ENCODE measurements around the gene FRY.

Gene FRY

DNA sequence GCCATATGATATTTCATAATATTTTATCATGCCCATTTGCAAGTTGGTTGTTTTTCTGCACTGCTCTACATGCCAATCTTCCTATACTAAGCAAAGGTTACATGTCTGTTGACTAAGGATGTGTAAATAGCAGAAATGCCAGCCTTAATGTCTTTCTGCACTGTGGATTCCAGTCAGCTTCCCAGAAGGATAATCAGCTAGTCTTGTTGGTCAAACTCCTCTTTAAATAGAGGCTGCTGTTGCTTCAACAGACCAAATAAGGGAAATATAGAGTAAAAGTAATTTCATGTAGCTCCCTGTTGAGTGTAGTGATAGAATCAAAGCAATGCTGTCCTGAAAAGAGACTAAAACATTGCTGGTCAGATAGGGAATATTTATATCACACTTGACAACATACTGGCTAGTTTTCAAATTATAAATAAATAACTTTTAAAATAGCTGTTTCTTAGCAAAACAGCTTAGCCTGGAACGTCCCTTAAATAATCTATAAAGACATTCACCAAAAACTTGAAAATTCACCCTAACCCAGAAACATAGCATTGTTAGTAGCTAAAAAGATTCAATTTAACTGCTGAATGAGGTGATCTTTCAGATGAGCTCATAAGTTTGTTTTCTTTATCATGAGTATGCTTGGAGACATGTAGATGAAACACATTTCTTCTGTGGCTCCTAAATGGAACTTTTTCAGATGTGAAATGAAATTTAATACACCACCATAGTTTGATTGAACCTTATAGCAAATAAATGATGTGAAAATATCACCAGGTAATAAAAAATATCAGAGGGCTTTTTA, 56.6 kb downstream of the FRY start:
- DNase-seq = no peak

DNA sequence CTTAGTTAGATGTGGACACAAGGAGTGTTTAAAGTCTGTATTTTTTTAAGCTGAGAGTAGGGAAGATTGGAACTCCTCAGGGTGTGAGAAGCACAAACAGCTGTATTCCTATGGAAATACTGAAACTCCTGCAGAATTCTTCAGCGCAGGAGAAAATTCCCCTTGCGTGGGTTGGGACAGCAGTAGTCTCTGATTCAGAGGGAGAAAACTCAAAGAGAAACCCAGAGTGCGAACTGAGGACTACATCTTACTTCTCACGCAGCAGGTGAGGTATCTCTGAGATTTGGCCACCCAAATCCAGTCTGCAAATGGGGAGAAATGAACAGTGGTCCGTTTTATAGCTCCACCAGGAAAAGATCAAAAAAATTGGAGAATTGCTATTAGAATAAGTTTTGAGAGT, 60.9 kb downstream of the FRY start:
- no peak for DNase-seq

DNA sequence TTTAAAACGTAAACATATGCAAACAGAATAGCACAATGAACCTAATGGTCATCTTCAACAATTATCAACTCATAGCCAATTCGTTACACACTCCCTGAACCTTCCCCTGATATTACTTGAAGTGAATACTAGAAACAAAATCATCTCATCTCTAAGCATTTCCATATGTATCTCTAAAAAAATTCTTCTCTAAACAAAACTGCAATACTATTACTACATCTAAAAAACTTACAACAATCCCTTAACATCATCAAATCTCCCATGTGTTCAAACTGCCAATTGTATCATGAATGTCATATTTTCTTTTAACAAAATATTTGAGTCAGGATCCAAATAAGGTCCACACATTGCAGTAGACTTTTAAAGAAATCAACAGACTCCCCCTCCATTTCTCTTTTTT, 61.4 kb downstream of the FRY start:
- DNase-seq = no peak

DNA sequence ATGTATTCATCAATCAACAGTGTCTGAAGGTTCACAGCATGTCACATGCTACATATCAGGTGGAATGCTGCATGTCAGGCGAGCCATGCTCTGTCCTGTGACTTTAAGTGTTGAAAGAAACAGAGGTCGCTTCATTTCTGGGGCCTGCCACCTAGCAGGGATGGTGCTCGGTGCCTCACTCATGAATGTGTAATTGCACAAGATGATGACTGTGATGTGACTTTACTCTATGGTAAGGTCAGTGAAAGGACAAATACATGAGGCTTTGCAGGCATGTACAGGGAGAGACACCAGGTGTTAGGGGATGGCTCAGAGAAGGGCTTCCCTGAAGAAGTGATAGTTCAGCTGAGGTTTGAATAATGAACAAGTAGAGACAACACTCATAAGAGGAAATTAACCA, 66.7 kb downstream of the FRY start:
- DNase-seq = peak; percentile 31

DNA sequence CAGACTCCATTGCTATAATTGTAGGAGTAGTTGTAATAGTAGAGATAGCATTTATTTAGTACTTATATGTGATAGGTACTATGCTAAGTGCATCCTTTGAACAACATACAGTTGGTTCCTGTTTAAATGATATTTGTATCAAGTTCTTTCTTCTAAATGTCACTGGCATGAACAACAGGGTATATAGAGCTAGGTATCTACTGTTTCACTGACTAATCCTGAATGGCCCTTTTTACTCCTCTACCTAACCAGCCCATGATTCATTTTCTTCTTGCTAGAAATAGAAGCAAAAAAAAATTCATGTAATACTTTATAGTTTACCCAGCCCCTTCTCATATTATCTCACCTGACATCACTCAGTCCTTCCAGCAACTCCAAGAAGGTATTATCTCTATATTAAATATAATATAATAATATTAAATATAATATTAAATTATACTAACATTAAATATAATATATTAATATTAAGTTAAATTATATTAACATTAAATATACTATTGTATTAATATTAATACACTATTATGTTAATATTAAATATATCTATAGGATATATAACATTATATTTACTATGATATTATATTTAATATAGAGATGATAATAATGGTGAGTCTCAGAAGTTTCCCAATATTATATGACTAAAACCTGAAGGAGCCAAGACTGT, 74.2 kb downstream of the FRY start:
- DNase-seq = no peak

DNA sequence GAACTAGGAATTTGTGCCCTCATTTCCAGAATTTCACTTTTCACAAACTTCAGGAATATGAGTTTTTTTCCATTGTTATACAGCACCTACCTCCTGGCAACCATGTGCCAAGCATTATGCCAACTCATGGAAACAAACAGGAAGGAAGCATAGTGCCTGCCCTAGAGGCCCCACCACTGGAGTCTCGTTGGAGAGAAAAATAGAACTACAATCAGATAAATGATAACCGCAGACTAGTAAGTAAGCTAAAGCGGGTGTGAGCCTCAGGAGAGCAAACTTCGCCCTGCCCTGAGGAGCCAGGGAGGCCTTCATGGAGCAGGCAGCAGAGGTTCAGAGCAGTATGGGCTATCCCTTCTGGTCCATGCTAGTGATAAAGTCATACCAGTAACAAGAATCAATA, 75.9 kb downstream of the FRY start:
- no peak for DNase-seq

DNA sequence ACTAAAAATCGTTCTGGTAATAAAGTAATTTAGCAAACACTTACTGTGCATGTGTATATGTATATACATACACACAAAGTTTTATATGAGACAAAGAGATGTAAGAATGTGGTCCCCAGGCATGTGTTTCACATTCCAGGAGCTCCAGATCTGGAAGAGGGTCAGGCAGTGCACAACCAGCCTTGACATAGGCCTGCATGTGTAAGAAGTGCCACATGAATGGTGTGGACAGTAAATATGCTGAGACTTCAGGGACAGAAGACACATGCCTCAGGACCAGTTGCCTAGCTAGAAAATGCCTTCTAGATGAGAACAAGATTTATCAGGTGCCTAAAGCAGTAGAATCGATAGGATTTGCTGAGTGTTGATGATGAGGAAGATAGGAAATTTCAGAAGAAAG, 76.4 kb downstream of the FRY start:
- no peak for DNase-seq

DNA sequence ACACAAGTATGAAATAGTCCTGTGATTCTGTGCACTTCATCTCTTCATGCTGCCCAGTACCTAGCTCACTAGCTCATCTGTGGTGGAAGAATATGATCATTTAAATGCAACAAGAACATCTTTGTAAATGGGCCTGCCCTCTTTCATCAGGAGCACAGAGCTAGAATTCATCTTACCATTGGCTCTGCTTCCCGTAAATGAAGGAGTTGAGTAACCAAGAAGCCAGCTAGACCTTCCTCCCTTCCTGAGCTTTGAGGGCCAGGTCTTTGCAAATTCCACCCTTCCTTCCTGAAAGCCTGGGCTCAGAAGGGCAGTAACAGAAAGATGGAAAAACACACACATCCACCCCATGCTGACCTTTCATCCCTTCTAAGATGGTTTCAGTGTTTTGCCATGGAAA, 82.0 kb downstream of the FRY start:
- no peak for DNase-seq

DNA sequence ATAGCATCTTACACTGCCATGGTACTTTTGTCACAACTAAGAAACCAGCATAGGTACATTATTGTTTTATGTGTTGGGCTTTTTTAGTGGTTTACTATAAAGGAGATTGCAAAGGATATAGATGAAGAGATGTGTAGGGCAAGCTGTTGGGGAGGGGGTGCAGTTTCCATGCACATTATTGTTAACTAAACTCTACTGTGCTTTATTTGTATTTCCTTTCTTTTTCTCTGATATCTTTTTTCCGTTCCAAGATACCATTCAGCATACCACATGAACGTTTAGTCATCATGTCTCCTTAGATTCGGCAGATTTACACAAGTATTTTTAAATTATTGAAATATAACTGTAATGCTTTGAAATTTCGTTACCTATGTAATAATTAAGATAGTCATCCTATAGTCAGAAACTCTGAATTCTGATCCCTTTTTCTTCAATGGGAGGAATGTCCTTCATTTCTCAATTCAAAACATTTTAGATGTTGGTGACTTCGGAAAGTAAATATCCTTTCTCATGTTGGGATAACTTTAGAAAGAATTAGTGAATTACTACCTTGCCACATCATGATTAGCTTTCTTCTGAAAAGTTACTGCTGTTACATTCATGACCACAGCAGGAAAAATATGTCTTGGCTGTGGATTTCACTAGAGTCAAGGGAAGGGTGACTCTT, 82.8 kb downstream of the FRY start:
- no peak for DNase-seq

DNA sequence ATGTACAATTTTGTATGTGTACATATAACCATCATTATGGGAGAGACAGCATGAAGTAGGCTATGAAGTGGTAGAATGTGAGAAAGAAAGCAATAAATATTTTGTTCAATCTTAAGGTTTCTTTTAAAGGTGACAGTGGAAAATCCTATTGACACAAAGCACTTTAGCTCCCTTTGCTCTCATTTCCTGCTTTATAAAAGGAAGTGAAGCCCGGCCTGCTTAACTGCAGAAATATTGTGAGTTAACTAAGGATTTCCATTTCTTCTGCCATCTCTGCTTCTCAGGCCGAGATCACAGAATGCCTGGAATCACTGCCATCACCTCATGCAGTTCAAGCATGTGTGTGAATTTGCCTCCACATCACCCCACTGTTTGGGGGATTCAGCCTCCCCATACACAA, 83.5 kb downstream of the FRY start:
- no peak for DNase-seq

DNA sequence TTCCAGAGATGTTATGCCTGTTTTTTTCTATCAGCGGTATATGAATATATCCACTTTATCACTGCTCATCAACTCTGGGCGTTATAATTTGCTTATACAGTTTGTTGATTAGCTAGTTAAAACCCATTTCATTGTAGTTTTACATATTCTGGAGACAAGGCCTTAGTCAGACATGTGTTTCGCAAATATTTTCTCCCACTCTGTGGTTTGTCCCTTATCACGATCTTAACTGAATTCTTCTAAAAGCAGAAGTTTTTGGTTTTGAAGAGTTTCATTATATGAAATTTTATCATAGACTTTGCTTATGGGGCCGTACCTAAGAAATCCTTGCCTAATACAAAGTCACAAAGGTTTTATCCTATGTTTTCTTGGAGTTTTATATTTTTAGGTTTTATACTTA, 84.6 kb downstream of the FRY start:
- DNase-seq = no peak

DNA sequence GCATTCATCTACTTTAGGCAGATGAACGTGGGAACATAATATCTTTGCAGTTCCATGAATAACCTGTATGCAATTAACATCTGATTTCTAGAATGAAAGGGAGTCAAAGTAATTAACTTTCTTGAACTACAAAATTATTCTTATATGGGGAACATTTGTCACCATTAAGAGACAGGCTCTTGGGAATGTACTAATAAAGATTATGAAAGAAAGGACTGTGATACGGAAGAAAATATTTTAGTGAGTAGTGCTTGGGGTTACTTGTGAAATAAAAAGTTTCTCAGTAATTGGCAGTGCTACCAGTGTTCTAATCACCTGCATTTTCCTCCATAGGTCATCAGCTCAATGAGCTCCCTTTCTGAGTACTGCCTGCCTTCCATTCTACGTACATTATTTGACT, 85.4 kb downstream of the FRY start:
- DNase-seq = no peak

DNA sequence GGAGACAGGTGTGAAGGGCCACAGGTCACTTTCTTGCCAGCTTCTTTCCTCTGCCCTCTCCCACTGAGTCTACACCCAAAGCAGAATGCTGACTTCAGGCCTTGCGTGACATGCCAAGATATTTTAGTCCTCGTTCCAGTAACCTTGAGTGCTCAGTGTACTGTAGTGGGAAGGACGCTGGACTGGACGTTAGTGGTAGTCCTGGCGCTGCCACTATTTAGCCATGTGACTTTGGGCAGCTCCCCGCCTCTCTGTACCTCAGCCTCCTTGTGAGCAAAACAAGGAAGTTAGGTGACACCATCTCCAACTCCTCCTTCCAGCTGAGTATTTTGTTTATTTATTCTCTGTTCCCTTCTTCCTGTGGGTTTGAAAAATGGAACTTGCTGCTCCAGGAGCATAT, 86.1 kb downstream of the FRY start:
- DNase-seq = no peak

DNA sequence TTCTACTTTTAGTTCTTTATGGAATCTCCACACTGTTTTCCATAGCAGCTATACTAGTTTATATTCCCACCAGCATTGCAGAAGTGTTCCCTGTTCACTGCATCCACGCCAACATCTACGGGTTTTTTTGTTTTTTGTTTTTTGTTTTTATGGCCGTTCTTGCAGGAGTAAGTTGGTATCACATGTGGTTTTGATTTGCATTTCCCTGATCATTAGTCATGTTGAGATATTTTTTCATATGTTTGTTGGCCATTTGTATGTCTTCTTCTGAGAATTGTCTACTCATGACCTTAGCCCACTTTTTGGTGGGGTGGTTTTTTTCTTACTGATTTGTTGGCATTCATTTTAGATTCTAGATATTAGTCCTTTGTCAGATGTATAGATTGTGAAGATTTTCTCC, 89.7 kb downstream of the FRY start:
- no peak for DNase-seq

DNA sequence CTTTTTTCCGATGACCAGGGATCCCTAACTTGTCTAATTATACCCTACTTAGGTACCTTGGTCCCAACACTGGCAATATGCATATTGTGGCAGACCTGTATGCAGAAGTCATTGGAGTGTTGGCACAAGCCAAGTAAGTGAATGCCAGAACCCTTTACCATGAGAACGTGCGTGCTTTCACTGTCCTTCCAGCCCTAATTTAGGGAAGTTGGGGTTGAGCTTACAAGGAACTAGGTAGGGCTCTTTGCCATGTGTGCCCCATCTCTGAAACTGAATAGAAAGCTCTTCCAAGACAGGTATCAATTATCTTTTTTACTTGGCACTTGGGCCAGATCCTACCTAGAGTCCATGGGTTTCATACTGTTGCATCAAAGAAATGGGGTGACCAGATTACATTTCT, 93.2 kb downstream of the FRY start:
- no peak for DNase-seq

DNA sequence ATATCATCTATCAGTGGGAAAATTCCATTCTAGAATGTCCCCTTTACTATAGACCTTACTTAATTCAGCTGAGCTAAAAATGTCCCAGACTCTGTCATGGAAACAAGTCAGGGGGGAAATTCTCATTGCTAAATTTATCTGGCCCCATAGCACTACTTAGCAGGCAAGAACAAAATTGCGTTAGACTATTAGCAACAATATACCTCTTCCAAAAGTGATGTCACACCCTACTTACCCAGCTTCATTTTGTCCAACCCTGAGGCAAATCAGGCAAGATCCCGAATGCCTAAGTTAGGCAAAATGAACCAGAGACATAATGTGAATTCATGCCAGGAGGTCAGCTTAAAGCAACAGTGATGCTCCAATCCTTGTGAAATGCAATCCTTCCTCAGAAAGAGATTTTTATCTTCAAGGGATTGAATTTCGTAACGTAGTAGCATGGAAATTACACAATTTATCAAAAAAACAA, 93.7 kb downstream of the FRY start:
- DNase-seq = no peak

DNA sequence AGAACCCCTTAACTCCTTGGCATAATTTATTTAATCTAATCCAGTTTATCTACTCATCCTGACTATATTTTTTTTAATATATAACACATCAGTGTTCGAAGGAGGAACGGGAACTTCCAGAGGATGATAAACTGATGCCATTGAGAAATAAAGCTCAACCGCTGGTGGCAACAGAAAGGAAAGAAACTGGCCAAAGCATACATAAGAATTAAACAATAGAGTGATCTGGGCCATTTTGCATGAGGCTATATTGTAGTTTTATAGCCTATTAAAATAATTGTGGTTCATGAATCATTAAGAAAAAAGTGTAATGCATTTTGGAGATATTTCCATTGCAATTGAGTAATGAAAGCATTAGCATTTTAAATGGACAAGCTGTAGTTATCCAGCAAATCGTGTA, 94.2 kb downstream of the FRY start:
- no peak for DNase-seq

DNA sequence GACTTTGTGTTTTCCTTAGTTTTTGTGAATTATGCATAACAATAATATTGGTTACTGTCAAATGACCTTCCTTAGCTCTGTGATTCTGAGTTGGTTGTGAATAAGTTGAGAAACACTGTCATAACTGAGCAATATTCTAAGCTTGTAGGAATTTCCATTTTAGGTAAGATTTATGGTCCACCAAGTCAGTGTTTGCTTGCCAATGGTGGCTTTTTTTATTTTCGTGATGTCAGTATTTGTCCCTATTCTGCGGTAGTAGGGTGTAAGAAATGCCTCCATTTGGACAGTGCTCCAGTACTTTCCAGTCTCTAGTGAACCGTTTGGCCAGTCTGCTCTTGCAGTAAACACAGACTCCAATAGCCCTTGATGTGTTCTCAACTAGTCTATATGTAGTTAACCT, 94.7 kb downstream of the FRY start:
- no peak for DNase-seq

DNA sequence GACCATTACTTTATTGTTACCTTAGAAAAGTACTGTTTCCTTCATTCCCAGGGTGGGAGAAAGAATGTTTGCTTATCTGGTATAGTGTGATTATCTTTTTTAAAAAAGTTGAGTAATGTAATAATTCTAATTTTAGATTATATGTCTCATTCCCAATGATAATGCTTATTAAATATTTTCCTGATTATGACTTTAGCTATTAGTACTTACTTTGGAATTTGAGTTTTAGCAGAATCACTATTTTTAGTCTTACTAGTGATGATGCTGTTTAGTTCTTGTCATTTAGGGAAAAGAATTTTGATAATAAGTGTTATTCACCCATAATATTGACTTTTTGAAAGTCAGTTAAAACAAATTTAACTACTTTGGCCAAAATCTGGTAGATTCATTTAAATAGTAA, 95.2 kb downstream of the FRY start:
- DNase-seq = no peak

DNA sequence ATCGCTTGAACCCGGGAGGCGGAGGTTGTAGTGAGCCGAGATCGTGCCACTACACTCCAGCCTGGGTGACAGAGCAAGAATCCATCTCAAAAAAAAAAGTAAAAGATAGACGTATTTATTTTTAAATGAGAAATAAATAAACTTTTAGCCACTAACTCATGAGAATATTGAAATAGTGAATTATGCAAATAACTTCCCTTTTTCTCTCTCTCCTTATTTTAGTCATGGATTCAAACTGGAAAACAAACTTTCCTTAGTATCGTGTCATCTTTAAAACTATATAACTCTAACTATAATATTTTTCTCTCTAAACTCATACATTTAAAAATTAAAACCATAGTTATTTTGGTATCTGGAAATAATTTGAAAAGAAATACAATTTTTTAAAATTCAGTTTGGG, 96.1 kb downstream of the FRY start:
- DNase-seq = no peak

DNA sequence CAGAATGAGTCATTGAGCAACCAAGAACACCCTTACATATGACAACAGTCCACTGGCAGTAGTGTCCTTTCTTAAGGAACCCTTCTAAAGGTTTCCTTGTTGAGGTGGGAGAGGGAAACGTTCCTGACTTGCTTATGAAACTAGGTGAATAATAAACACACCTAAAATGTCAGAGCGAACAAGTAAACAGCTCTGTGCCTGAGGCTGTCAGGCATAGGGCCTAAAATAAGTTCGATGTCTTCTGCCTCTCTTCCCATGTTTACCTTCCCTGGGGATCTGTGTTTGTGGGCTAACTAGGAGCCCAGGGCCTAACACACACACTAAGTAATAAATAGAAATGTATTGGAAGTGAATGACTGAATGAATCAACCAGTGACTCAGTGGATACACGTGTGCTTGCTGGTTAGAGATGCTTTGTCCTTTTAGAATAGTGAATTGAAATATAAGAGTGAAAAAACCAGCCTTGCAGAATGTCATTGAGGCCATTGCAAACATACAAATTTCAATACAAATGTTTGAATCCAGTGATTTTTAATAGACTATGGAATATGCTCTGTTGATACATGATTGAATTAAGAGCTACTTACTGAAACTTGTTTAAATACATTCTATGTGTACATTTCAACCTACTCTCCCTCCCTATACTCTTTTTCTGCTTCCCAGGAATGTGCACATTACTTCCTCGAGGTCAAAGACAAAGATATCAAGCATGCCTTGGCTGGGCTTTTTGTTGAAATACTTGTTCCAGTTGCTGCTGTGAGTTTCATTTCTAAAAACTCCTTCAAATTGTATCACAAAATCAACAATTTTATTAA, 102.9 kb downstream of the FRY start:
- DNase-seq = no peak

DNA sequence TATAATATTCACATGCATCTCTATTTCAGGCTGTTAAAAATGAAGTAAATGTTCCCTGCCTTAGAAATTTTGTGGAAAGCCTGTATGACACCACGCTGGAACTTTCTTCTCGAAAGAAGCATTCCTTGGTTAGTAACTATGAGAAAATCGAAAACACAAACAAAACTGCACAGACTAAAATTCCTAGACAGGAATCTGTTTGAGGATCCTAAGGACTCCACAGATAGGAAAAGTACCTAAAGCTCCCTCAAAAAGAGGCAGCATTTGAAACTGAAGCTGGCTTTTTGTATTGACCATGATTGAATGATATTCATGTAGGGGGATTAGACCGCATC, 103.4 kb downstream of the FRY start:
- DNase-seq = no peak

DNA sequence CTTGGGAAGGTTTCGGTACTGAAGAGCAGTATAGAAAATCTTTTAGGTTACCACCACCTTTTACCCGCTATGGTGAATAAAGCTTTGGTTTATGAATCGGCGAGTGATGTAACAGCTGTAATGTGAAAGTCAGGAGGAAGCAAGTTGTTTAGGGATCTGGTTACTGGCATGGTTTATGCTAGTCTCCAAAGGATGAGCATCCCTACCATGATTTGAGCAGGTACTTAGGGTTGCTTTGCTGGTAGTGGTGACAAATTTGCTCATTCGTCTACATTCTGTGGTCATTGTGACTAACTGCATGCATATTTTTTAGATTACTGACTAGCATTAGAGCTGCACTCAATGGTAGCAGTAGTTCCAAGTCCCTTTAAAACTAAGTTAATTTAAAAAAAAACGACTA, 104.1 kb downstream of the FRY start:
- no peak for DNase-seq

DNA sequence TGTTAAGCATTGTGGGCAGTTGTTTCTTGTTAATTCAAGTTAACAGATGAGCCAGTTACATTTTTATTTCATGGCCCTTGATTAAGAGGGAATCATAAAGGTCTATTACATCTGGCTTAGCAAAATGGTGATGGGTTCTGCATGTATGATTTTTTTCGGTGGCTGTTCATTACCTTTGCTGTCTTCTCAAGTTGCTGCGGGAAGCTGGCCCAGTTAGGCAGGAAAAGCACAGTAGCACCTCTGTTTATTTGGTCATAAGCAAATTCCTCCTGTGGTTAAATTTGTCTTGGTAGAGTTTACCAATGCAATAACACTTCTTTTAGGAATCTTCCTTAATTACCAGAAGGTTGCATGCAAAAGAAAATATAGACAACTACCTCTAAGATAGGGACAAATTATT, 104.5 kb downstream of the FRY start:
- no peak for DNase-seq
